Measurements from ENCODE around the gene PRR9. TPM values are rescaled to one million over a fixed set of nuclear protein-coding genes. Genes with fewer than 3 reads are reported as not detected.

PRR9 gene
- total RNA-seq, 1 donor, result not detected

DNA sequence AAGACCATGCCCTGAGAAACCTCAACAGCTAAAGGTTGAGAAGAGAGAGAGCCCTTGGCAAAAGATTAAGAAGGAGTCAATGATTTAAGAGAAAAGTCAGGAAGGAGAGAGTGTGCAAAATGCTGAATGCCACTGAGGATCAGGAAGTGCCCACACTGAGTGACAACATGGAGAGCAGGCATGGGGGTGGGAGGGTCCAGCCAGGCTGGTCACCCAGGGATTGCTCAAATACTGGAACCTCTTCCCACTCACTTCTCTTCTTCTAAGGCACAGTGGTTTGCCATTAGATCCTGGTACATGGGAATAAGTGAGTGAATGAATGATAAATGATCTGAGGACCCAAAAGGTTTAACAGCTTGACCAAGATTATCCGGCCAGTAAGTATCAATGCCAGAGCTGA lies 11.1 kb downstream of the PRR9 start:
- DNase-seq (ENCODE audit: low read depth in 2 of 3, low spot score in 2 of 3), result no peak

GRCh38 chr1:153229076-153229829 lies 11.9 kb downstream of the PRR9 start:
- peak in 1 of 3 donors; percentile 52 for DNase-seq (ENCODE audit: low read depth in 2 of 3, low spot score in 2 of 3)

GRCh38 chr1:153231363-153231762 lies 14.0 kb downstream of the PRR9 start:
- no peak for DNase-seq (ENCODE audit: low read depth in 2 of 3, low spot score in 2 of 3)

GRCh38 chr1:153231785-153232184 lies 14.4 kb downstream of the PRR9 start:
- DNase-seq (ENCODE audit: low read depth in 2 of 3, low spot score in 2 of 3), result no peak

GRCh38 chr1:153232553-153232952 lies 15.2 kb downstream of the PRR9 start:
- DNase-seq (ENCODE audit: low read depth in 2 of 3, low spot score in 2 of 3), result no peak

DNA sequence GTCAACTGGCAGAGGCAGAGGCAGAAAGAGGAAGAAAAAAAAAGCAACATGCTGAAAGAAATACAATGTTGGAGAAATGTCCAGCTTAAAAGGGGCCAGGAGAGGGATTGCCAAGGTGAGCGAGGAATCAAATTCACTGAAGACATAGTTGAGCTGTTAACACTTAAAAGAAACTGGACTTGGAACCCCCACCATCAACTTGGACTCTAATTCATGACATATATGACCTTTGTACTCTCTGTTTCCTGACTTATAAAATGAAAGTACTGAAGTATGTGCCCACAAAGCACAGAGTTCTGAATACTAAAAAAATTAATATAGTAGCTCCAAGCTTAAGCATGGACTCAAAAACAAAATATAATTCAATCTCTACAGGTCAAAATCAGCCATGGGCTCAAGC lies 16.1 kb downstream of the PRR9 start:
- peak in 1 of 3 donors; percentile 22 for DNase-seq (ENCODE audit: low read depth in 2 of 3, low spot score in 2 of 3)

- no peak for DNase-seq (ENCODE audit: low read depth in 2 of 3, low spot score in 2 of 3)
These were observed 21.1 kb downstream of the PRR9 start for GRCh38 chr1:153238527-153238926.

DNA sequence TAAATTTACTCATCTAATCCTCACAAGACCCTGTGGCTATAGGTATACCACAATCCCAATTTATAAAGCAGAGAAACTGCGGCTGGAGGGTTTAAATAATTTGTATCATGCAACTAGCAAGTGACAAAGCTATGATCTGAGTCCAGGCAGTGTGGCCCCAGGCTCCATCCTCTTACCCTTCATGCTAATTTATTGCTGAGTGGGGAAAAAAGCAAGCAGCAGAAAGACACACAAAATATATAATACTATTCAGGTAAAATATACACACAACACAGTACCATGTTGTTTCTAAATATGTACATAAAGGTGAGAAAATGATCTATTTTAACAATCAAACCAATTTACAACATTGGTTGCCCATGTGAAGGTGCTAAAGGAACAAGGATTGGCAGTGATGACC lies 24.8 kb downstream of the PRR9 start:
- DNase-seq (ENCODE audit: low read depth in 2 of 3, low spot score in 2 of 3), result no peak

- DNase-seq (ENCODE audit: low read depth in 2 of 3, low spot score in 2 of 3), result no peak
These were observed 28.1 kb downstream of the PRR9 start for GRCh38 chr1:153245466-153245865.

DNA sequence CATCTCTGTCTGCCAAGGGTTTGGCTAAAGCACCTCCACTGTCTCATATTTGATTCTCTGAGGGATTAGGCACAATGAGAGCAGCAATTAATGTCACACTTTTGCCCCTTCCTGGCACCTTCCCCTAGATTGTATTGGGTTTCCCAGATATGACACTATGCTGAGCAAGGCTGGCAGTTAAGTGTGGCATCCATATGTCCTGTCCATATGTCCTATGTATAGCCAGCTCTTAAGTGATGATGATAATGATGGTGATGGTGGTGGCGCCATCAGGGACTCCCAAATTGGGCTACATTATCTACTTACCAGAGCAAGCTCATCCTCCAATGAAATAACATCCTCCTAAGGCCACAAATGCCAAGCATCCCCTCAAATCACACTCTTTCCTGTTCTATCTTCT lies 28.6 kb downstream of the PRR9 start:
- DNase-seq (ENCODE audit: low read depth in 2 of 3, low spot score in 2 of 3), result no peak

GRCh38 chr1:153246825-153247224 lies 29.4 kb downstream of the PRR9 start:
- no peak for DNase-seq (ENCODE audit: low read depth in 2 of 3, low spot score in 2 of 3)

GRCh38 chr1:153248176-153248879 lies 30.9 kb downstream of the PRR9 start:
- DNase-seq (ENCODE audit: low read depth in 2 of 3, low spot score in 2 of 3), result no peak

- DNase-seq (ENCODE audit: low read depth in 2 of 3, low spot score in 2 of 3), result no peak
These were observed 32.8 kb downstream of the PRR9 start for GRCh38 chr1:153250166-153250565.

- no peak for DNase-seq (ENCODE audit: low read depth in 2 of 3, low spot score in 2 of 3)
These were observed 33.7 kb downstream of the PRR9 start for GRCh38 chr1:153251087-153251486.

GRCh38 chr1:153251562-153251961 lies 34.2 kb downstream of the PRR9 start:
- DNase-seq (ENCODE audit: low read depth in 2 of 3, low spot score in 2 of 3), result no peak

DNA sequence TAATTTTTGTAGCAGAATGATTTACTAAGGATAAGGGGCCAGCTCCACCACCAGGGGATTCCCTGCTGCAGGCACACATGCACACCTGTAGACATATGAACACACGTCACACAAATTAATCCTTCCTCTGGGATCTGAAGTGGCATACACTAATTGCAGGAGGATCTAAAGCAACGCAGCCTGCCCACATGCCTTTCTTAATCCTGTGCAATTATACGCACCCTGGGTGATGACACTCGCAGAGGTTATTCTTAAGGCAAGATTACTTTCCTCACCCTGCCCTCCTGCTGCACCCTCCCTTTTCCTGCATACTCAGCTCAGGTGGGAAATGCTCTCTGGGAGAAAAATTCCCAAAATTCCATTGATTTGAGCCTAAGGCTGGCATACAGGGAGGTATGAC lies 34.6 kb downstream of the PRR9 start:
- no peak for DNase-seq (ENCODE audit: low read depth in 2 of 3, low spot score in 2 of 3)

- DNase-seq (ENCODE audit: low read depth in 2 of 3, low spot score in 2 of 3), result no peak
These were observed 35.7 kb downstream of the PRR9 start for GRCh38 chr1:153253076-153253475.

DNA sequence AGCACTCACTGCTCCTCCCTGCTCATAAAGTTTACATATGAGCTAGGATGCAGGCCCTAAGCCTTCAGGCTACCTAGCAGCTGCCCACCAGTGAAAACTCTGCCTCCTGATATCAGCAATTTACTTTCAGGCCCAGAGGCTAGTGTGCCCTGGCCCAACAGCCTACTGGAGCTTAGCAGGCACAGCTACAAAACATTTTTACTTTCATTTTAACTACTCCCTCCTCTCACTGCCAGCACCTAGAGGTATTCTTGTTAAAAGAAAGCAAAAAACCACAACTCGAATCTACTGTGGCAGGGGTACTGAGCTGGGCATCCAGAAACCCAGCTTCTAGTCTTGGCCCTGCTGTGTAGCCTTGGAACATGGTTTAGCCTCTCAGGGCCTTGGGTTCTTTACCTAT lies 36.3 kb downstream of the PRR9 start:
- DNase-seq (ENCODE audit: low read depth in 2 of 3, low spot score in 2 of 3), result no peak

DNA sequence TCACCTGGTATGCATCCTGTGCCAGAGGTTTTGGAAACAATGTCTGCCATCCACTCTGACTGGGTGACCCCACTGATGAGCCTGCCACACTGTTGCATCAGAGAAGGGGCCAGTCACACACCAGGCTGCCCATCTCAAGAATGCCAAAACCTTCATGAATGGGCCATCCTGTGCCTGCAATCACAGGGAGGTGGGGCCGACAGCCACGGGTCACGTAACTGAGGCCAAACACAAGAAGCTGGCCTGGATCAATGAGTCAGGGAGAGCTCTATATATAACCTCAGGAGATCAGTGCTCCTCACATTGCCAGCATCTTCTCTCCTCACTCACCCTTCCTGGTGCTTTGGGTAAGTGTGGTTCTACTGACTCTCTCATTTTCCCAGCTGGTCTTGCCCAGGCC lies 42.0 kb downstream of the PRR9 start, which contains the start of gene LORICRIN:
Gene LORICRIN, plus strand, starts transcription at position 301 of the 400 bp plus-strand sequence. CDS start 1,263 bp downstream, outside the sequence.
- no peak for DNase-seq (ENCODE audit: low read depth in 2 of 3, low spot score in 2 of 3)

- DNase-seq (ENCODE audit: low read depth in 2 of 3, low spot score in 2 of 3), result peak in 2 of 3 donors; percentile 36 to 49
These were observed 43.3 kb downstream of the PRR9 start for GRCh38 chr1:153260585-153261280.

GRCh38 chr1:153261281-153262069 lies 44.1 kb downstream of the PRR9 start:
- DNase-seq (ENCODE audit: low read depth in 2 of 3, low spot score in 2 of 3), result peak in 2 of 3 donors; percentile 23 to 24
